Liver (tissue), 2 donors: ENCODE data around the gene KYNU.

Source experiments
- YY1 ChIP-seq: IDR thresholded peaks from 2 replicates; pipeline ENCODE4 v1.6.1; 2016; ENCODE audit warnings: antibody characterized with exemption, mild to moderate bottlenecking
- TF ChIP-seq, protein P1 (sequence below): fragments of 150-350 bp; IDR thresholded peaks from 2 replicates; pipeline ENCODE4 v1.5.1; 2017; ENCODE audit warnings: improper control_type of control experiment, low read depth, low read length; ENCODE audit not compliant: missing input control
- donor health status: healthy.

DNA sequence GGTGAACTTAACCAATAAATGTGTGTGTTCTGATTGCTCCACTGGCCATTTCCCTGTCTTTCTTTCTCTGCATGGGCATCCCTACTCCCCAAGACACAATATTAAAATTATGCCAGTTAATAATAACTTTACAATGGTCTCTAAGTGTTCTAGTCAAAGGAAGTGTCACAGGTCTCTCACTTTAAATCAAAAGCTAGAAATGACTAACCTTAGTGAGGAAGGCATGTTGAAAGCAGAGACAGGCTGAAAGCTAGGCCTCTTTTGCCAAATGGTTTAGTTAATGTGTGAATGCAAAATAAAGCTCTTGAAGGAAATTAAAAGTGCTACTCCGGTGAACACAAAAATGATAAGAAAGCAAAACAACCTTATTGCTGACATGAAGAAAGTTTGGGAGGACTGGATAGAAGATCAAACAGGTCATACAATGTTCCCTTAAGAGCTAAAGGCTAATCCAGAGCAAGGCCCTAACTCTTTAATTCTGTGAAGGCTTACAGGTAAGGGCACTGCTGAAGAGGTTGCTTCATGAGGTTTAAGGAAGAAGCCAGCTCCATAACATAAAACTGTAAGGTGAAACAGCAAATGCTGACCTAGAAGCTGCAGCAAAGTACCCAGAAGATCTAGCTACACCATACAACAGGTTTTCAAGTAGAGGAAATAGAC lies 207.8 kb downstream of the KYNU start:
- TF ChIP-seq, protein P1, sequence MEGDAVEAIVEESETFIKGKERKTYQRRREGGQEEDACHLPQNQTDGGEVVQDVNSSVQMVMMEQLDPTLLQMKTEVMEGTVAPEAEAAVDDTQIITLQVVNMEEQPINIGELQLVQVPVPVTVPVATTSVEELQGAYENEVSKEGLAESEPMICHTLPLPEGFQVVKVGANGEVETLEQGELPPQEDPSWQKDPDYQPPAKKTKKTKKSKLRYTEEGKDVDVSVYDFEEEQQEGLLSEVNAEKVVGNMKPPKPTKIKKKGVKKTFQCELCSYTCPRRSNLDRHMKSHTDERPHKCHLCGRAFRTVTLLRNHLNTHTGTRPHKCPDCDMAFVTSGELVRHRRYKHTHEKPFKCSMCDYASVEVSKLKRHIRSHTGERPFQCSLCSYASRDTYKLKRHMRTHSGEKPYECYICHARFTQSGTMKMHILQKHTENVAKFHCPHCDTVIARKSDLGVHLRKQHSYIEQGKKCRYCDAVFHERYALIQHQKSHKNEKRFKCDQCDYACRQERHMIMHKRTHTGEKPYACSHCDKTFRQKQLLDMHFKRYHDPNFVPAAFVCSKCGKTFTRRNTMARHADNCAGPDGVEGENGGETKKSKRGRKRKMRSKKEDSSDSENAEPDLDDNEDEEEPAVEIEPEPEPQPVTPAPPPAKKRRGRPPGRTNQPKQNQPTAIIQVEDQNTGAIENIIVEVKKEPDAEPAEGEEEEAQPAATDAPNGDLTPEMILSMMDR = no peak
- TF ChIP-seq YY1 = no peak
